SU-DHL-6 (cell line): ENCODE data around the gene SPINK1.

ENCODE experiments used
- H2AFZ ChIP-seq: fragments of 200-600 bp; sonication (generic); 2 replicates; pipeline ENCODE4 v1.6.1; 2014; ENCODE audit warnings: low read depth, mild to moderate bottlenecking, moderate library complexity, mixed read lengths, antibody characterized with exemption, low read length; ENCODE audit not compliant: severe bottlenecking
- H3F3A ChIP-seq: fragments of 200-600 bp; shearing (Covaris generic); 2 replicates; pipeline ENCODE4 v1.6.0; 2016; ENCODE audit warnings: antibody characterized with exemption, mild to moderate bottlenecking; ENCODE audit not compliant: insufficient read depth
- H3K27ac ChIP-seq: fragments of 200-600 bp; sonication (generic); 2 replicates; pipeline ENCODE4 v1.5.1; 2016; ENCODE audit warnings: low read depth, mild to moderate bottlenecking, low read length, moderate library complexity, mixed read lengths
- H3K27me3 ChIP-seq: fragments of 200-600 bp; sonication (generic), shearing (Covaris generic); 2 replicates; pipeline ENCODE4 v1.6.0; 2014; ENCODE audit warnings: mild to moderate bottlenecking, low read length
- H3K36me3 ChIP-seq: fragments of 200-600 bp; sonication (generic); 2 replicates; pipeline ENCODE4 v1.6.1; 2014; ENCODE audit warnings: mild to moderate bottlenecking, low read length, mixed read lengths
- H3K4me2 ChIP-seq: fragments of 300-600, 200-600 bp; shearing (Covaris generic), sonication (generic); 2 replicates; pipeline ENCODE4 v1.6.0; 2014; ENCODE audit warnings: low read length, low read depth, mild to moderate bottlenecking; ENCODE audit not compliant: poor library complexity, severe bottlenecking
- H3K4me3 ChIP-seq: fragments of 200-600 bp; sonication (generic); 2 replicates; pipeline ENCODE4 v1.5.1; 2014; ENCODE audit warnings: antibody characterized with exemption, low read length, mild to moderate bottlenecking, mixed read lengths; ENCODE audit not compliant: insufficient read depth, poor library complexity, severe bottlenecking
- H3K79me2 ChIP-seq: fragments of 200-600 bp; sonication (generic); 2 replicates; pipeline ENCODE4 v1.6.1; 2014; ENCODE audit warnings: mild to moderate bottlenecking, low read length, moderate library complexity; ENCODE audit not compliant: insufficient read depth
- H3K9ac ChIP-seq: fragments of 200-600 bp; sonication (generic); 2 replicates; pipeline ENCODE4 v1.7.0; 2014; ENCODE audit warnings: mild to moderate bottlenecking, low read length
- H3K9me2 ChIP-seq: fragments of 200-600 bp; sonication (generic); replicated peaks from 2 replicates; pipeline ENCODE4 v1.6.1; 2014; ENCODE audit warnings: low read length; ENCODE audit not compliant: insufficient read depth
- H3K9me3 ChIP-seq: fragments of 200-600 bp; sonication (generic); 2 replicates; pipeline ENCODE4 v1.6.1; 2014; ENCODE audit warnings: low read length, mixed read lengths; ENCODE audit not compliant: insufficient read depth
- H4K20me1 ChIP-seq: fragments of 200-600 bp; sonication (generic); 2 replicates; pipeline ENCODE4 v1.6.1; 2014; ENCODE audit warnings: low read depth, mild to moderate bottlenecking, antibody characterized with exemption, low read length, moderate library complexity, mixed read lengths
- EZH2phosphoT487 ChIP-seq: fragments of 200-600 bp; sonication (generic), shearing (Covaris generic); conservative IDR thresholded peaks from 2 replicates; pipeline ENCODE4 v1.6.1; 2018; ENCODE audit warnings: mild to moderate bottlenecking, antibody characterized with exemption, low read length, moderate library complexity, mixed read lengths
- TF ChIP-seq, protein P1 (sequence below): fragments of 200-600 bp; sonication (generic); IDR thresholded peaks from one replicate; pipeline ENCODE4 v1.5.1; 2017; ENCODE audit warnings: antibody characterized with exemption, mild to moderate bottlenecking, low read length, moderate library complexity; ENCODE audit not compliant: insufficient read depth, poor library complexity, severe bottlenecking

SPINK1 gene

DNA sequence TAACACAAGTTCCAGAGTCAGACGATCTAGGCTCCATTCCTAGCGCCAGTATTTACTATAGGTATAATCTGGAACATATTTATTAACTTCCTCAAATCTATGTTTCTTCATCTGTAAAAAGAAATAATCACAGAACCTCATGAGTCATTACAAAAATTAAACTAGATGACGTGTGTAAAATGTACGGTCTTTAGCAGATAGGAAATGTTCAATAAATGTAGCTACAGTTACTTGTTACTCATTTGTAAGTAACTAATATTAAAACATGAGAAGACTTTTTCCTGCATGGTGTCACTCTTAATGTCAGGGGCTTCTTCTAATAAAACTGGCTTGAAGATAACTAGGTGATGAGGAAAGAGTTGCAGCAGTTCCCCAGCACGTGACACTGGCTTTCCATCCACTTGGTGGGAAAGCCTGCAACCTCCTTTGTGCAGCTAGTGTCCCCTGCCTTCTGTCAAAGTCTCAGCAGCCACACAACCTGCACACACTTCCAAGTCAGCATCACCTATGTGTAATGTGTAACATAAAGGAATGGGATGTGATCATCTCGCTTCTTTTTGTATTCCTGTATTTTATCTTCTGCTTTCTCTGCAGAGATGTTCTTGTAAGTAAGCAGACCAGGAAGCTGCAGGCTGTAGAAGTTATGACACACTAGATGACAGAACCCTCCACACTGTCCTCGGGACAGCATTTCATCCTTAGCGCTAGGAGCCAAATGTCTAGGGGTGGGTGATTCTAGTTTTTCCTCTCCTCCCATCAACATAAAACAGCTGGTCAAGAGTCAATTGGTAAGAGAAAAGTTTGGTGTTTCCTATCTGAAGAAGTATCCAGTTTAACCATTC, 47.1 kb downstream of the SPINK1 start:
- Histone ChIP-seq H3K9me2 (no peaks in the 10 kb centered on the region), H3F3A (no peaks in the 10 kb centered on the region), H3K27ac (no peak overlapping the region), H3K79me2 (no peaks in the 10 kb centered on the region), H2AFZ (no peak overlapping the region), H3K4me3 (no peak overlapping the region), H3K9me3 (no peaks in the 10 kb centered on the region), H3K27me3 (no peaks in the 10 kb centered on the region; the same call in 1 of the 2 replicates), H3K4me2 (no peak overlapping the region), H4K20me1 (no peaks in the 10 kb centered on the region), H3K9ac (no peak overlapping the region), H3K36me3 (no peaks in the 10 kb centered on the region)
- no peak for TF ChIP-seq EZH2phosphoT487
- TF ChIP-seq, protein P1, sequence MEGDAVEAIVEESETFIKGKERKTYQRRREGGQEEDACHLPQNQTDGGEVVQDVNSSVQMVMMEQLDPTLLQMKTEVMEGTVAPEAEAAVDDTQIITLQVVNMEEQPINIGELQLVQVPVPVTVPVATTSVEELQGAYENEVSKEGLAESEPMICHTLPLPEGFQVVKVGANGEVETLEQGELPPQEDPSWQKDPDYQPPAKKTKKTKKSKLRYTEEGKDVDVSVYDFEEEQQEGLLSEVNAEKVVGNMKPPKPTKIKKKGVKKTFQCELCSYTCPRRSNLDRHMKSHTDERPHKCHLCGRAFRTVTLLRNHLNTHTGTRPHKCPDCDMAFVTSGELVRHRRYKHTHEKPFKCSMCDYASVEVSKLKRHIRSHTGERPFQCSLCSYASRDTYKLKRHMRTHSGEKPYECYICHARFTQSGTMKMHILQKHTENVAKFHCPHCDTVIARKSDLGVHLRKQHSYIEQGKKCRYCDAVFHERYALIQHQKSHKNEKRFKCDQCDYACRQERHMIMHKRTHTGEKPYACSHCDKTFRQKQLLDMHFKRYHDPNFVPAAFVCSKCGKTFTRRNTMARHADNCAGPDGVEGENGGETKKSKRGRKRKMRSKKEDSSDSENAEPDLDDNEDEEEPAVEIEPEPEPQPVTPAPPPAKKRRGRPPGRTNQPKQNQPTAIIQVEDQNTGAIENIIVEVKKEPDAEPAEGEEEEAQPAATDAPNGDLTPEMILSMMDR = no peak

GRCh38 chr5:147782110-147783028, 49.1 kb downstream of the SPINK1 start, which contains the start of gene JAKMIP2:
Gene JAKMIP2 (minus strand): TSS chr5:147782728. CDS start chr5:147671806, 110,922 bp downstream.
- Histone ChIP-seq H2AFZ (peak within 1 kb of the TSS; percentile 96), H3K79me2 (no peaks in the 10 kb centered on the region), H3K4me2 (peak within 1 kb of the TSS; percentile 82), H3K27ac (peak within 1 kb of the TSS; percentile 58), H3K27me3 (no peaks in the 10 kb centered on the region; the same call in 1 of the 2 replicates), H3K9me3 (no peaks in the 10 kb centered on the region), H3K36me3 (no peaks in the 10 kb centered on the region), H3K4me3 (peak within 1 kb of the TSS; percentile 75), H4K20me1 (no peaks in the 10 kb centered on the region), H3K9me2 (no peaks in the 10 kb centered on the region), H3F3A (no peaks in the 10 kb centered on the region), H3K9ac (peak within 1 kb of the TSS; percentile 63)
- TF ChIP-seq, protein P1 = peak; percentile 18
- TF ChIP-seq EZH2phosphoT487 = no peak

- Histone ChIP-seq H3F3A (no peaks in the 10 kb centered on the region), H3K27ac (no peak overlapping the region), H3K79me2 (no peaks in the 10 kb centered on the region), H3K27me3 (no peaks in the 10 kb centered on the region; the same call in 1 of the 2 replicates), H3K9ac (0 out of 2 replicates have a peak overlapping the region, but pooled peaks have one; percentile 63), H4K20me1 (no peaks in the 10 kb centered on the region), H3K4me2 (peak overlapping the region; percentile 82), H2AFZ (no peak overlapping the region), H3K4me3 (no peak overlapping the region), H3K36me3 (no peaks in the 10 kb centered on the region), H3K9me3 (no peaks in the 10 kb centered on the region), H3K9me2 (no peaks in the 10 kb centered on the region)
- TF ChIP-seq, protein P1 = no peak
- TF ChIP-seq EZH2phosphoT487 = no peak
Observed at GRCh38 chr5:147780924-147781573, 50.4 kb downstream of the SPINK1 start.
